ENCODE results near the gene BPTF. TPM values are rescaled to one million over a fixed set of nuclear protein-coding genes. Genes with fewer than 3 reads are reported as not detected.
A peak's percentile ranks its signal among the peaks of the same experiment; 100 is the strongest.
"Not testable (repeated sequence)": the region's sequence is repeated elsewhere in the genome, so short reads cannot be mapped to it uniquely, and the experiment has no call there.

Gene BPTF
- total RNA-seq, 1 donor from 2014 or later = 76.6 TPM

GRCh38 chr17:67912088-67912487 is 86.8 kb downstream of the BPTF start:
- H3K27ac Mint-ChIP-seq = no peak overlapping the region
- intact Hi-C loops (cut with micrococcal nuclease) = no loop called here
- no peak overlapping the region for H3K4me3 Mint-ChIP-seq
- H3K36me3 Mint-ChIP-seq (ENCODE audit: low read depth) = peaks cover 35% of the 10 kb centered on the region
- peaks cover 17% of the 10 kb centered on the region for H3K4me1 Mint-ChIP-seq (ENCODE audit: low read depth)
- no peaks in the 10 kb centered on the region for H3K27me3 Mint-ChIP-seq (ENCODE audit: insufficient read depth)
- no peak for DNase-seq (ENCODE audit: low spot score)
- no peaks in the 10 kb centered on the region for H3K9me3 Mint-ChIP-seq

- intact Hi-C loops (cut with micrococcal nuclease) = no loop called here
- no peak overlapping the region for H3K4me3 Mint-ChIP-seq
- no peaks in the 10 kb centered on the region for H3K27me3 Mint-ChIP-seq (ENCODE audit: insufficient read depth)
- peaks cover 33% of the 10 kb centered on the region for H3K36me3 Mint-ChIP-seq (ENCODE audit: low read depth)
- peaks cover 17% of the 10 kb centered on the region for H3K4me1 Mint-ChIP-seq (ENCODE audit: low read depth)
- DNase-seq (ENCODE audit: low spot score) = no peak
- no peak overlapping the region for H3K27ac Mint-ChIP-seq
- H3K9me3 Mint-ChIP-seq = no peaks in the 10 kb centered on the region
Observed at GRCh38 chr17:67912656-67913055, 87.4 kb downstream of the BPTF start.

- intact Hi-C loops (cut with micrococcal nuclease) = no loop called here
- no peaks in the 10 kb centered on the region for H3K4me1 Mint-ChIP-seq (ENCODE audit: low read depth)
- no peak overlapping the region for H3K4me3 Mint-ChIP-seq
- H3K36me3 Mint-ChIP-seq (ENCODE audit: low read depth) = peaks cover 22% of the 10 kb centered on the region
- no peaks in the 10 kb centered on the region for H3K27me3 Mint-ChIP-seq (ENCODE audit: insufficient read depth)
- H3K27ac Mint-ChIP-seq = no peak overlapping the region
- H3K9me3 Mint-ChIP-seq = no peaks in the 10 kb centered on the region
- no peak for DNase-seq (ENCODE audit: low spot score)
Observed at GRCh38 chr17:67920212-67920611, 94.9 kb downstream of the BPTF start.

- no peak overlapping the region for H3K4me3 Mint-ChIP-seq
- peaks cover 24% of the 10 kb centered on the region for H3K36me3 Mint-ChIP-seq (ENCODE audit: low read depth)
- H3K9me3 Mint-ChIP-seq = no peaks in the 10 kb centered on the region
- no peaks in the 10 kb centered on the region for H3K27me3 Mint-ChIP-seq (ENCODE audit: insufficient read depth)
- no peak for DNase-seq (ENCODE audit: low spot score)
- H3K4me1 Mint-ChIP-seq (ENCODE audit: low read depth) = no peaks in the 10 kb centered on the region
- intact Hi-C loops (cut with micrococcal nuclease) = no loop called here
- H3K27ac Mint-ChIP-seq = no peak overlapping the region
Observed at GRCh38 chr17:67922503-67922902, 97.2 kb downstream of the BPTF start.

- DNase-seq (ENCODE audit: low spot score); H3K4me3 Mint-ChIP-seq; intact Hi-C loops (cut with micrococcal nuclease); H3K27ac Mint-ChIP-seq; H3K27me3 Mint-ChIP-seq (ENCODE audit: insufficient read depth); H3K4me1 Mint-ChIP-seq (ENCODE audit: low read depth); H3K9me3 Mint-ChIP-seq: not testable (repeated sequence)
- peaks cover 29% of the 10 kb centered on the region for H3K36me3 Mint-ChIP-seq (ENCODE audit: low read depth)
Observed at GRCh38 chr17:67928842-67929241, 103.5 kb downstream of the BPTF start.

GRCh38 chr17:67931227-67931626 is 105.9 kb downstream of the BPTF start:
- Mint-ChIP-seq H3K9me3 (no peaks in the 10 kb centered on the region), H3K36me3 (ENCODE audit: low read depth) (peaks cover 30% of the 10 kb centered on the region)
- intact Hi-C loops (cut with micrococcal nuclease) = no loop called here

GRCh38 chr17:67942810-67943209 is 117.5 kb downstream of the BPTF start:
- H3K27me3 Mint-ChIP-seq (ENCODE audit: insufficient read depth) = no peaks in the 10 kb centered on the region
- no peaks in the 10 kb centered on the region for H3K9me3 Mint-ChIP-seq
- intact Hi-C loops (cut with micrococcal nuclease) = no loop called here
- peaks cover 43% of the 10 kb centered on the region for H3K36me3 Mint-ChIP-seq (ENCODE audit: low read depth)
- no peaks in the 10 kb centered on the region for H3K4me1 Mint-ChIP-seq (ENCODE audit: low read depth)
- H3K27ac Mint-ChIP-seq = no peak overlapping the region
- H3K4me3 Mint-ChIP-seq = no peak overlapping the region
- DNase-seq (ENCODE audit: low spot score) = no peak

More at GRCh38 chr17:67931227-67931626, 105.9 kb downstream of the BPTF start:
- Mint-ChIP-seq H3K4me3 (no peak overlapping the region), H3K27ac (no peak overlapping the region), H3K27me3 (ENCODE audit: insufficient read depth) (no peaks in the 10 kb centered on the region), H3K4me1 (ENCODE audit: low read depth) (no peaks in the 10 kb centered on the region)
- no peak for DNase-seq (ENCODE audit: low spot score)

- intact Hi-C loops (cut with micrococcal nuclease) = no loop called here
- Mint-ChIP-seq H3K4me3 (no peak overlapping the region), H3K4me1 (ENCODE audit: low read depth) (no peaks in the 10 kb centered on the region), H3K27ac (no peak overlapping the region), H3K27me3 (ENCODE audit: insufficient read depth) (no peaks in the 10 kb centered on the region), H3K36me3 (ENCODE audit: low read depth) (peaks cover 45% of the 10 kb centered on the region), H3K9me3 (no peaks in the 10 kb centered on the region)
- no peak for DNase-seq (ENCODE audit: low spot score)
Observed at GRCh38 chr17:67944035-67944434, 118.7 kb downstream of the BPTF start.

- Mint-ChIP-seq H3K27me3 (ENCODE audit: insufficient read depth) (no peaks in the 10 kb centered on the region), H3K9me3 (no peaks in the 10 kb centered on the region), H3K27ac (no peak overlapping the region), H3K36me3 (ENCODE audit: low read depth) (peaks cover 45% of the 10 kb centered on the region), H3K4me3 (no peak overlapping the region), H3K4me1 (ENCODE audit: low read depth) (no peaks in the 10 kb centered on the region)
- intact Hi-C loops (cut with micrococcal nuclease) = no loop called here
- no peak for DNase-seq (ENCODE audit: low spot score)
Observed at GRCh38 chr17:67946513-67946912, 121.2 kb downstream of the BPTF start.

- intact Hi-C loops (cut with micrococcal nuclease) = no loop called here
- peaks cover 42% of the 10 kb centered on the region for H3K36me3 Mint-ChIP-seq (ENCODE audit: low read depth)
Observed at GRCh38 chr17:67947325-67947813, 122.1 kb downstream of the BPTF start.

GRCh38 chr17:67950945-67951344 is 125.6 kb downstream of the BPTF start:
- no peaks in the 10 kb centered on the region for H3K4me1 Mint-ChIP-seq (ENCODE audit: low read depth)
- H3K36me3 Mint-ChIP-seq (ENCODE audit: low read depth) = peaks cover 29% of the 10 kb centered on the region
- H3K27ac Mint-ChIP-seq = no peak overlapping the region
- intact Hi-C loops (cut with micrococcal nuclease) = no loop called here
- no peak overlapping the region for H3K4me3 Mint-ChIP-seq
- no peaks in the 10 kb centered on the region for H3K27me3 Mint-ChIP-seq (ENCODE audit: insufficient read depth)
- no peaks in the 10 kb centered on the region for H3K9me3 Mint-ChIP-seq
- no peak for DNase-seq (ENCODE audit: low spot score)

More at GRCh38 chr17:67947325-67947813, 122.1 kb downstream of the BPTF start:
- Mint-ChIP-seq H3K27ac (no peak overlapping the region), H3K4me3 (no peak overlapping the region), H3K9me3 (no peaks in the 10 kb centered on the region), H3K4me1 (ENCODE audit: low read depth) (no peaks in the 10 kb centered on the region), H3K27me3 (ENCODE audit: insufficient read depth) (no peaks in the 10 kb centered on the region)
- DNase-seq (ENCODE audit: low spot score) = no peak

GRCh38 chr17:67959510-67959909 is 134.2 kb downstream of the BPTF start:
- DNase-seq (ENCODE audit: low spot score) = no peak
- no peaks in the 10 kb centered on the region for H3K9me3 Mint-ChIP-seq
- intact Hi-C loops (cut with micrococcal nuclease) = no loop called here
- no peaks in the 10 kb centered on the region for H3K27me3 Mint-ChIP-seq (ENCODE audit: insufficient read depth)
- H3K4me1 Mint-ChIP-seq (ENCODE audit: low read depth) = peaks cover 7% of the 10 kb centered on the region
- H3K4me3 Mint-ChIP-seq = no peak overlapping the region
- peak overlapping the region; percentile 63 for H3K27ac Mint-ChIP-seq
- peaks cover 25% of the 10 kb centered on the region for H3K36me3 Mint-ChIP-seq (ENCODE audit: low read depth)

- H3K36me3 Mint-ChIP-seq (ENCODE audit: low read depth) = peaks cover 27% of the 10 kb centered on the region
- intact Hi-C loops (cut with micrococcal nuclease) = loop anchor here (5.0 kb wide), 1 partner anchor 652 kb away; no protein-coding TSS in a partner anchor
- not testable (repeated sequence) for H3K27me3 Mint-ChIP-seq (ENCODE audit: insufficient read depth); DNase-seq (ENCODE audit: low spot score); H3K27ac Mint-ChIP-seq; H3K9me3 Mint-ChIP-seq; H3K4me1 Mint-ChIP-seq (ENCODE audit: low read depth); H3K4me3 Mint-ChIP-seq
Observed at GRCh38 chr17:67960276-67960675, 135.0 kb downstream of the BPTF start.

GRCh38 chr17:67962156-67962555 is 136.9 kb downstream of the BPTF start:
- intact Hi-C loops (cut with micrococcal nuclease) = loop anchor here (2.0 to 5.0 kb wide), 2 partner anchors 35 to 650 kb away; partner anchors contain the start of gene C17orf58
- H3K27me3 Mint-ChIP-seq (ENCODE audit: insufficient read depth); H3K4me1 Mint-ChIP-seq (ENCODE audit: low read depth): not testable (repeated sequence)

More at GRCh38 chr17:67962156-67962555, 136.9 kb downstream of the BPTF start:
- H3K27ac Mint-ChIP-seq = peak overlapping the region; percentile 74
- peaks cover 27% of the 10 kb centered on the region for H3K36me3 Mint-ChIP-seq (ENCODE audit: low read depth)
- not testable (repeated sequence) for H3K9me3 Mint-ChIP-seq; DNase-seq (ENCODE audit: low spot score); H3K4me3 Mint-ChIP-seq

Data from activated T-helper 1 cell treated with anti-CD3 and anti-CD28 coated beads, Interleukin-12 subunit alpha, Interleukin-12 subunit beta, Interleukin-2, Interleukin-4 antibody, amounts not matched to agents 30 ng/mL and 10 ng/mL and 1 ng/mL, durations not matched to agents 14 hours and 24 hours and 36 hours (primary cell).